ENCODE data around the gene TTLL7. TPM values are rescaled to one million over a fixed set of nuclear protein-coding genes. Genes with fewer than 3 reads are reported as not detected.

The TTLL7 gene
- total RNA-seq, 2 experiments from 2014 or later: not detected

DNA sequence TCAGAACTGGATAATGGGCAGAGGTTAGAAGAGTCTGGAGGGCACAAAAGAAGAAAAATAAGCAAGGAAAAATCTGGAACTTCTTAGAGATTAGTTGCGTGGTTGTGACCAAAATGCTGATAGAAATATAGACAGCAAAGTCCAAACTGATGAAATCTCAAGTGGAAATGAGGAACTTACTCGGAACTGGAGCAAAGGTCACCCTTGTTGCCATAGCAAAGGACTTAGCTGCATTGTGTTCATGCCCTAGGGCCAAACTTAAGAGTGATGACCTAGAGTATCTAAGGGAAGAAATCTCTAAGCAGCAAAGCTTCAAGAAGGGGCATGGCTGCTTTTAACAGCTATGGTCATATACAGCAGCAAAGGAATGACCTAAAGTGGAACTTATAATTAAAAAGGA, 180.0 kb downstream of the TTLL7 start:
- ATAC-seq (ENCODE audit: poor library complexity) (no peak), DNase-seq (peak in 3 of 14 experiments; percentile 13 to 59 (median 50))
- no peaks in the 10 kb centered on the region for H3K4me1 Mint-ChIP-seq (ENCODE audit: low read depth)
- Histone ChIP-seq H3K27ac (ENCODE audit: low read depth in 1 of 2, low read length in 2 of 2) (no peak overlapping the region), H3K9me3 (ENCODE audit: control insufficient read depth in 1 of 2, insufficient read depth in 1 of 2, low read length in 2 of 2) (peaks cover 0 to 6% of the 10 kb centered on the region in 2 experiments), H3K4me3 (ENCODE audit: low read length) (no peak overlapping the region), H3K4me1 (ENCODE audit: insufficient read depth, low read length) (no peaks in the 10 kb centered on the region), H3K36me3 (ENCODE audit: insufficient read depth, low read length) (no peaks in the 10 kb centered on the region), H3K27me3 (ENCODE audit: control insufficient read depth in 1 of 2, insufficient read depth in 2 of 2, low read length in 2 of 2) (no peaks in the 10 kb centered on the region)
- H3K4me3 Mint-ChIP-seq: no peak overlapping the region
- ChIA-PET POLR2A (no interaction called here), CTCF (no interaction called here)
- H3K27me3 Mint-ChIP-seq: no peaks in the 10 kb centered on the region
- no peaks in the 10 kb centered on the region for H3K36me3 Mint-ChIP-seq (ENCODE audit: low read depth)
- TF ChIP-seq CTCF (IDR thresholded peaks at IDR 0.05): no peak
- peaks cover 6% of the 10 kb centered on the region for H3K9me3 Mint-ChIP-seq
- intact Hi-C loops (cut with DNase I, micrococcal nuclease): no loop called here
- H3K27ac Mint-ChIP-seq: no peak overlapping the region

DNA sequence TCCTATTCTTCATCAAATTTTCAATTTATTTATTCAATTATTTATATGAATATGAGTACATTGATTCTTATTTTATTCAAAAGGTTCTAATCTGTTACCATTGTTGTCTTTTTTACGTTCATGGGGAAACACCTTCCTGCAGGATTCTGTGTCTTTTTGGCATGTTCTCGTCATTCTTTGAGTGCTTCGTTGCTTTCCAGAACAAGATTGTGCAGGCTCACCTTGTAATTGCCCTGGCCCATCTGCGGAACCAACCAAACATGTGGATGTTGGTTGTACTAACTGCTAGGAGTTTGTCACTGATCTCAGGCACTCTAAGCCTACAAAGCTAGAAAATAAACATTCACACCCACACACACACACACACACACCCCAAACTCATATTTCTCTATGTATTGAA, 182.1 kb downstream of the TTLL7 start:
- TF ChIP-seq CTCF (IDR thresholded peaks at IDR 0.05): no peak
- intact Hi-C loops (cut with DNase I, micrococcal nuclease): no loop called here
- no peaks in the 10 kb centered on the region for H3K36me3 Mint-ChIP-seq (ENCODE audit: low read depth)
- Histone ChIP-seq H3K9me3 (ENCODE audit: control insufficient read depth in 1 of 2, insufficient read depth in 1 of 2, low read length in 2 of 2) (peaks cover 0 to 6% of the 10 kb centered on the region in 2 experiments), H3K27ac (ENCODE audit: low read depth in 1 of 2, low read length in 2 of 2) (no peak overlapping the region), H3K4me1 (ENCODE audit: insufficient read depth, low read length) (no peaks in the 10 kb centered on the region), H3K27me3 (ENCODE audit: control insufficient read depth in 1 of 2, insufficient read depth in 2 of 2, low read length in 2 of 2) (no peaks in the 10 kb centered on the region), H3K36me3 (ENCODE audit: insufficient read depth, low read length) (no peaks in the 10 kb centered on the region), H3K4me3 (ENCODE audit: low read length) (no peak overlapping the region)
- DNase-seq: no peak
- H3K4me1 Mint-ChIP-seq (ENCODE audit: low read depth): no peaks in the 10 kb centered on the region
- H3K4me3 Mint-ChIP-seq: no peak overlapping the region
- H3K9me3 Mint-ChIP-seq: no peaks in the 10 kb centered on the region
- ChIA-PET CTCF (no interaction called here), POLR2A (no interaction called here)
- no peak for ATAC-seq (ENCODE audit: poor library complexity)
- no peaks in the 10 kb centered on the region for H3K27me3 Mint-ChIP-seq
- H3K27ac Mint-ChIP-seq: no peak overlapping the region

DNA sequence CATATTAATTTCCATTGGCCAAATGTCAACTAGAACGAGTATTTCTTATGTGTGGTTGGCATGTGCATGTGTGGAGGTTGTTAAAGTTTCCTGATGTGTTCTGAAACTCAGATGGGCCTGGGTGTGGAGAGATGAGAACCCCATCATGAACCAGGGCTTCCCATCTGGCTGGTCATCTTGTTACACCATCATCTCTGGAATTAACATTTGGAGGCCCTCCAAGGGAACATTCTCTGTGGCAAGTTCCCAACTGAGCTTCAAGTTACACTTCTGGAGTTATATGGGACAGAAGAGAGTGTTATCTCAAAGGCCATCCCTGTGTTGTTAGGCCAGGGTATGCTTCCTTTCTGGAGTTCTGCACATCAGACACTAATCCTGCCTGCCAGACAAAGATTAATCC, 183.6 kb downstream of the TTLL7 start:
- intact Hi-C loops (cut with DNase I, micrococcal nuclease): no loop called here
- Mint-ChIP-seq H3K4me1 (ENCODE audit: low read depth) (no peaks in the 10 kb centered on the region), H3K27me3 (no peaks in the 10 kb centered on the region), H3K36me3 (ENCODE audit: low read depth) (no peaks in the 10 kb centered on the region), H3K9me3 (no peaks in the 10 kb centered on the region), H3K27ac (no peak overlapping the region), H3K4me3 (no peak overlapping the region)
- Histone ChIP-seq H3K9me3 (ENCODE audit: control insufficient read depth in 1 of 2, insufficient read depth in 1 of 2, low read length in 2 of 2) (peaks cover 0 to 6% of the 10 kb centered on the region in 2 experiments), H3K27me3 (ENCODE audit: control insufficient read depth in 1 of 2, insufficient read depth in 2 of 2, low read length in 2 of 2) (no peaks in the 10 kb centered on the region), H3K4me3 (ENCODE audit: low read length) (no peak overlapping the region), H3K36me3 (ENCODE audit: insufficient read depth, low read length) (no peaks in the 10 kb centered on the region), H3K4me1 (ENCODE audit: insufficient read depth, low read length) (no peaks in the 10 kb centered on the region), H3K27ac (ENCODE audit: low read depth in 1 of 2, low read length in 2 of 2) (no peak overlapping the region)
- no peak for TF ChIP-seq CTCF (IDR thresholded peaks at IDR 0.05)
- CTCF ChIA-PET: no interaction called here
- ATAC-seq (ENCODE audit: poor library complexity) (no peak), DNase-seq (no peak)
- POLR2A ChIA-PET: no interaction called here

Other genes with a start within 250 kb of the TTLL7 start
- 10 to 100 TPM; 49.7 to 52.4 TPM for gene PRKACB, start 145.1 kb upstream of the TTLL7 start, total RNA-seq

Data from CD4-positive, alpha-beta T cell (primary cell).